Measurements from ENCODE around the gene EVA1A.

The EVA1A gene

GRCh38 chr2:75602724-75603342, 42.1 kb upstream of the EVA1A start:
- no peak for DNase-seq (ENCODE audit: extremely low read depth, insufficient read length)
- no peaks in the 10 kb centered on the region for H3K36me3 ChIP-seq (ENCODE audit: control insufficient read depth, insufficient read depth, low read length)
- H3K27me3 ChIP-seq (replicated peaks; ENCODE audit: control insufficient read depth, insufficient read depth, low read length), result no peaks in the 10 kb centered on the region
- no peak overlapping the region for H3K4me3 ChIP-seq (replicated peaks; ENCODE audit: low read depth, low read length)
- TF ChIP-seq CTCF (IDR thresholded peaks at IDR 0.05; ENCODE audit: insufficient read depth, low read length, poor library complexity, severe bottlenecking), result no peak

GRCh38 chr2:75600461-75601011, 39.8 kb upstream of the EVA1A start:
- Histone ChIP-seq H3K4me3 (replicated peaks; ENCODE audit: low read depth, low read length) (no peak overlapping the region), H3K36me3 (ENCODE audit: control insufficient read depth, insufficient read depth, low read length) (no peaks in the 10 kb centered on the region), H3K27me3 (replicated peaks; ENCODE audit: control insufficient read depth, insufficient read depth, low read length) (no peaks in the 10 kb centered on the region; the same call in 1 of the 2 replicates)
- DNase-seq (ENCODE audit: extremely low read depth, insufficient read length), result no peak
- TF ChIP-seq CTCF (IDR thresholded peaks at IDR 0.05; ENCODE audit: insufficient read depth, low read length, poor library complexity, severe bottlenecking), result no peak

- Histone ChIP-seq H3K27me3 (replicated peaks; ENCODE audit: control insufficient read depth, insufficient read depth, low read length) (no peaks in the 10 kb centered on the region; the same call in 1 of the 2 replicates), H3K36me3 (ENCODE audit: control insufficient read depth, insufficient read depth, low read length) (no peaks in the 10 kb centered on the region), H3K4me3 (replicated peaks; ENCODE audit: low read depth, low read length) (no peak overlapping the region)
- DNase-seq (ENCODE audit: extremely low read depth, insufficient read length), result no peak
- no peak for TF ChIP-seq CTCF (IDR thresholded peaks at IDR 0.05; ENCODE audit: insufficient read depth, low read length, poor library complexity, severe bottlenecking)
These were observed 37.9 kb upstream of the EVA1A start for GRCh38 chr2:75598589-75599155.

- DNase-seq (ENCODE audit: extremely low read depth, insufficient read length), result no peak
- Histone ChIP-seq H3K4me3 (replicated peaks; ENCODE audit: low read depth, low read length) (no peak overlapping the region), H3K27me3 (replicated peaks; ENCODE audit: control insufficient read depth, insufficient read depth, low read length) (no peaks in the 10 kb centered on the region; the same call in 1 of the 2 replicates), H3K36me3 (ENCODE audit: control insufficient read depth, insufficient read depth, low read length) (no peaks in the 10 kb centered on the region)
- TF ChIP-seq CTCF (IDR thresholded peaks at IDR 0.05; ENCODE audit: insufficient read depth, low read length, poor library complexity, severe bottlenecking), result no peak
These were observed 37.2 kb upstream of the EVA1A start for GRCh38 chr2:75597949-75598348.

- DNase-seq (ENCODE audit: extremely low read depth, insufficient read length), result no peak
- no peak for TF ChIP-seq CTCF (IDR thresholded peaks at IDR 0.05; ENCODE audit: insufficient read depth, low read length, poor library complexity, severe bottlenecking)
- no peak overlapping the region for H3K4me3 ChIP-seq (replicated peaks; ENCODE audit: low read depth, low read length)
- no peaks in the 10 kb centered on the region; the same call in 1 of the 2 replicates for H3K27me3 ChIP-seq (replicated peaks; ENCODE audit: control insufficient read depth, insufficient read depth, low read length)
- no peaks in the 10 kb centered on the region for H3K36me3 ChIP-seq (ENCODE audit: control insufficient read depth, insufficient read depth, low read length)
These were observed 36.0 kb upstream of the EVA1A start for GRCh38 chr2:75596784-75597183.
